HG03196 (cell line): ENCODE data around the gene TMEM250.

Experiments
- ATAC-seq: cut with Tn5 transposase; IDR thresholded peaks from one replicate; pipeline ENCODE4 v1.9.1; 2021; ENCODE audit not compliant: unreplicated experiment

TMEM250 gene

DNA sequence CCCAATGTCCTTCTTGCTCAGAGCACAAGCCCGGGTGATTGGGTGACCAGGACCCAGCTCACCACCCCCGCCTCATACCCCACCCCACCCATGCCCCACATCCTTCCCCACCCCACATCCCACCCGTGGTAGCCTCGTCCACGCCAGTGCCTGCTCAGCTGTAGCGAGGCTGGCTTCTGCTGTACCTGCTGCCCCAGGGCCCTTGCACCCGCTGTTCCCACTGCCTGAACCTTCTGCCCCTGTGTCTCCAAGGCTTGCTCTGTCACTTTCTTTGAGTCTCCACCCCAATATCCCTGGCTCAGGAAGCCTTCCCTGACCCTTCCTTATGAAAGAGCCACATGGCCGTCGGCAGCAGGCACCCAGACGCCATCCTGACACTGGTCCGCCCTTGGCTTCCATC lies 20.5 kb downstream of the TMEM250 start:
- ATAC-seq: no peak

DNA sequence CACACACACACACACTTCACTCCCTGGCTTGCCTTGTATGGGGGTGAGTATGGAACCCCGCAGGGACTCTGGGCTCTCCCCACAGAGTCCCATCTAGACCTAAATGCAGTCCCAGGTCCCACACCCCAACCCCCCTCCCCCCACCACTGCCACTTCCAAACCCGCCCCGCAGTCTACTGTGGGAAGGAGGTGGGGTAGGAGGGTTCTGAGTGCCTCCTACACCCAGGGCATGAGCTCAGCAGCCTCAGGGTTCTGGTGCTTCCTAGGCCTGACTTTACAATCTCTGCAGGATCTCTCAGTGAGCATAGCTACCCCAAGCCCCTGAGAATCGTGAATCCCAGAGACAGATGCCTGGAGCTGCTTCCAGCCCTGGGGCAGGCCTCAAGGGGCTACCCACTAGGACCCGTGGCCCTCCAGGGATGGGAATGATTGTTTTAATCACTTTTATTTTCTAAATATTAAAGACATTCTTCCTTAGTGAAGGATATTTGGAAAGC lies 22.1 kb downstream of the TMEM250 start:
- no peak for ATAC-seq

DNA sequence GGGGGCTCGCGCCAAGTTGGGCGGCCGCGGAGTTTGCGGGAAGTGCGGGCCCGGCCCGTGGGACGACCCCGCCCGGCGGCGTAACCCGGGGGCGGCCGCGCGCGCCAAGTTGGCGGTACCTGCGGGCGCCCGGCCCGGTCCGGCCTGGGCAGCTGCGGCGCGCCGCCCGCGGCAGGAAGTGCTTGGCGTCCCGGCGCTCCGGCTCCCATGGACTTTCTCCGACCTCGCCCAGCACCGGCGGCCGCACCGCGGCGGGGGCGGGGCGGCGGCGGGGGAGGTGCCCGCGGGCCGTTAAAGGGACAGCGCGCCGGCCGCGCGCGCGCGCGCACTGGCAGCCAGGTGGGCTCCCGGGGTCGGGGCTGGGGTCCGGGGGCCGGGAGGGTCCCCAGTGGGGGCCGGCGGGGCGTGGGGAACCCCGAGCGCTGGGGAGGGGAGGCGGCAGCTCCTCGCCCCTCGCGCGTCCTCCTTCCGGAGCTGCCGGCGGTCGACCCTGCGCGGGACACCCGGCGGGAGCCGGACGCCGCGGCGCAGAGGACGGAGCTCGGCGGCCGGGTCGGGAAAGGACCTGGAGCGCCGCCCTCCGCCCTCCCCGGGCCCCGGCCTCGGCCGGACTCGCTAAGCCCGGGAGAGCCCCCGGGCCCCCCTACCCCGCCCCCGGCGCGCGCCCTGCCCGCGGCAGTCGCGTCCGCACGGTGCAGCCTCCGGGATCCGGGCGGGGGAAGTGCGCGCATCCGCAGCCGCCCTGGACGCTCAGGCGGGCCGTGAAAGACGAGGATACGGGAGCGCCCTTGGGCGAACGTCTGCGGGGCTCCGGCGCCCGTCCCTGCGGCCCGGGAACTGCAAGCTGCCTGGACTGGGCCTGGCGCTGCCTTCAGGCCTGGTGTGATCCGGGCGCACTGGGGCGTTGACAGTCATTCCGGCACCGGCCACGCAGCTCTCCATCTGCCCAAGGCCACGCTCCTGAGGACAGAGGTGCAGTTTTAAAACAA lies 23.3 kb downstream of the TMEM250 start, which contains the start of gene NACC2:
Gene NACC2, minus strand, starts transcription at position 220 of the 989 bp plus-strand sequence. CDS start 44,768 bp downstream, outside the sequence.
- ATAC-seq: no peak

DNA sequence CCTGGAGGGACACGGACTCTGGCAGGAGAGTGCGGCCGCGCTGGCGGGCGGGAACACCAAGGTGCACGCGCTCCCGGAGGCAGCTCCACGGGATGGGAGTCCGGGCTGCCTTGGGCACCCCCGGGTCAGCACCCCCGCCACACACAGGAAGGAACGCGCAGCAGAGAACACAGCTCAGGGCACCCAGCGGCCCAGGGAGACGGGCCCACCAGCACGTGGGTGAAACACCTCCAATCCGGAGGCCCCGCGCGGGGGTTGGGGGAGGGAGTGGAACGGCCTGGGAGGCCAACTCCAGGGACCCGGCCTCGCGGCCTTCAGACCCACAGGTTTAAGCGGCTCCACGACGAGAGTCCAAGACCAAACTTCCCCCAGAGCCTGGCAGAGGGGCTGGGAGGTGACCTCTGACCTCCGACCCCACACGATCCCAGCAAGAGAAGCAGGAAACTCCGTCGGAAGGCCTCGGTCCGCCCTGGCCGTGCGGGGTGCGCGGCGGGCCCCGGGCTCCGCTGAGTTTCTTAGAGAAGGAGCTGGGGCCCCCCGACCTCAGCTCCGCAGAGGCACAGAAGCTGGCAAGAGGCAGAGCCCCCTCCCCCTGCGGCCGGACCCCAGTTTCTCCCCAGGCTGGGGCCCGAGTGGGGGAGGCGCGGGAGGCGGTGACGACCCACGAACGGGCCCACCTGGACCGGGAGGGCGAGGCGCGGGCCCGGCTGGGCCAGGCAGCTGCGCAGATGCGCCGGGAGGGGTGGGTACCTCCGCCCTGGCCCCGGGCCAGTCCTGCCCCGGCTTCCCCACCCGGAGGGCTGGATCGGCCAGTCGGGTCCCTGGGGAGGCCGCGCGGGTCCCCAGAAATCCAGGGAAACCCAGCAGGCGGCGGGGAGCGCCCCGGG lies 24.4 kb downstream of the TMEM250 start:
- ATAC-seq: no peak

DNA sequence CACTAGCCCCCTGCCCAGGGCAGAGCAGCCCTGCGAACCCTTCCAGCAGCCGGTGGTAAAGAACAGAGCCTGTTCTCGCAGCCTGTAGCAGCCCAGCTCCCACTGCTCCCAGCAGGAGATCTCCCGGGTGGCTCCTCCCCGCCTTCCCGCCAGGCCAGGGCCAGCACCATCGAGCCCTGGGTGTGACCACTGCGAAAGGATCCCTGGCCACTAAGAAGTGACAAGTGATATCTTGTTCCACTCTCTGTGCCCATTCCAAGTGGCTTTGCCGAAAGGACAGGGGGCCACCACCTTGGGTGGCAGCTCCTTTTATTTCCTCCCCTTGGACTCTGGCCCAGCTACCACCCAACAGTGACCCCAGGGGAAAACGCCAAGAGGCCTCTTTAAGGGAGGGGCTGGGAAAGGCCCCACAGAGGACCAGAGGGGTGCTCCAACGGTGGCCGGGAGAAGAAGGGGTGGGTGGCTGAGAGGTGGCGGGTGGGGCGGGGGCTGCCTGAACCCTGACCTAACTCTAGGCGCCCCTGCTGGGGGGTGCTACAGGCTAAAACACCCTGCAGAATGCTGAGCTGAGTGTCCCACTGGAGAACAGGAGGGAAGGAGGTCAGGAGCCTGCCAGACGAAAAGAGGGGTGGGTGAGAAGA lies 25.2 kb downstream of the TMEM250 start:
- ATAC-seq: no peak

DNA sequence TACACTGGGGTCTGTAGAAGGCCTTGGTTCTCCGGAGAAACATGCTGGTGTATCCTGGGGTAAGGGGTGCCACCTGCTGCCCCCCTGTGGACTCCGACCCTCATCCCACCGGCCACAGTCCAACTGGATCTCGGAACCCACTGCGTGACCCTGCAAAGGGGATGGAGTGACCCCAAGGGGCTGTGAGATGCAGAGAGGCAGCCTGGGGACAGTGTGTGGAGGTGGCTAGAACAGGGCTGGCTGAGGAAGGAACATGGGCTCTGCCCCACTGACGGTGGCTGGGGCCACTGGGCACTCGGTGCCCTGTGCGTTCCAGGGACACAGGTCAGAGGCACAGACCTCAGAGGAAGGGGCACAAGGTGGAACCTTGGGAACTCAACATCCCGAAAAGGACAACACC lies 25.9 kb downstream of the TMEM250 start:
- ATAC-seq: no peak

DNA sequence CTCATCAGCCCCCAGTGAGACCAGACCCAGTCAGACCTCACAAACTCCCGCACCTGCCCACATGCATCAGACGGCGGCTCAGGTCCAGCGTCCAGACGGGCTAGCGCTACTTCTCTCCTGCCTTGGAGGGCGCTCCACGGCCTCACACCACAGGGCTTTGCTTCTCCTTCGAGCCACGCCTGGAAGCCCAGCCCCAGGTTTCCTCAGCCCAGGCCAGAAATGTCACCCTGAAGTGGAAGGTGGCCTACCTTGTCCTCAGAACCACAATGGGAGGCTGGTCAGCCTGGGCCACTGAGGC lies 26.4 kb downstream of the TMEM250 start:
- no peak for ATAC-seq

DNA sequence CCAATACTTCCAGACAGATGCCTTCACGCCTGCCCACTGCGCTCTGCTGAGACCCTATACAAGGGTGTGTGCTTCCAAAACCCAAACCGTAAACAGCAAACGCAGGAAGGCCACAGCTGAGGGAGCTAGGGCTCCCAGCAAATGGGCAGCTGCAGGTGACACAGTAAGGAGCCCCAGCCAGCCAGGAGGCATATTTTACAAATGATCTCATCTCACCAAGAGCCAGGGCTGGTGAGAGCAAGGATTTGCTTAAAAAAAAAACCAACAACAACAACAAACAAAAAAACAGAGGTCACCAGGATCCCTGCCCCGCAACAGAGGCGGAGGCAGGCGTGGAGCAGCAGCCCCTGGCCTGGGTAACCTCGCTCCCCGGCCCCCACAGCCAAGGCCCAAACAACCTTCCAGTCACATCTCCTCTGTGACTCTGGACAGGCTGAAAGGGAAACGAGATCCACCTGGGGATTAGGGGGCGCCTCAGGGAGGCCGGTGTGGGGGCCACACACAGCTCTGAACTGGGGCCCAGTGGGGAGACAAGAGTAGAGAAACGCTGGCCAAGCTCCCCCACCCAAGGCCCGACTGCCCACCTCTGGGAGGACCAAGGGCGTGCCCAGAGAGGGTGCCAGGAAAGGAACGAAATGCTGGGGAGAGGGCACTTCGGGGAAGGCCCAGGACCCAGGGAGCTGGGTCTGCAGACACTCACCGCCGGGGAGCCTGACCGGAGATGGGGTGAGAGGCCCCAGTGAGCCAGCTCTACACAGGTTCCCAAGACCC lies 26.9 kb downstream of the TMEM250 start:
- ATAC-seq: no peak

DNA sequence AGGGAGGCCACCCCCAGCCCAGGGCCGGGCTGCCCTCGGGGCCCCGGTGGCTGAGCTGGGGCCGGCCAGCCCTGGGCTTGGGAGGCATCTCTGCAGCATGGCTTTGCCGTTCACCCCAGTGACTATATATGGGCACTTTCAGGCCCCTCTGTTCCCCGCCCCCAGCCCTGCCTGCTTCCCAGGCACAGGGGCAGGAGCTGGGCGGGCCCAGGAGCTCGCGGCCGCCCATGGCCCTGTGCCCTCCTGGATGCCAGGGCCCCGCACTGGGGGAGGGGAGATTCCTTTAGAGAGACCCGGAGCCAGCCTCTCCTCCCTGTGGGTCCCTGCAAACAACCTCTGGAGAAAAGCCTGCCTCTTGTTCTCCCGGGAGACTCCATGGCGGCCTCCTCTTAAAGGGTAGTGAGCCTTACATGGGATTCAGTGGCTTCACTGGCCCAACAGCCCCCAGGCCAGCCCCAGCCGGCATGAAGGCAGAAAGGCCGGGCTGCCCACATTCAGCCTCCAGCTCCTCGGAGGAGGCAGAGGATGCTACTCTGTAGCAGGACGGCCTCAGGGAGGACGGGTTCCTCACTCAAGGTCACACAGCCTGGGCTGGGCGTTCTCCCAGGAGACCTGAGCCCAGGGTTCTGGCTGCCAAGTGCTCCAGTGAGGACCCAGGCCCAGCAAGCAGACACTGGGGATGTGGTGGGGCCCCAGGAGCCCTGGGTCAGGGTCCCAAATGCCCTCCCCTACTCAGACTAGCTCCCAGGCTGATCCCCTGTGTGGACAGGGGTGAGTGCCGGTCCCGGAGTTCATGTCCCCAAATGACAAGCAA lies 27.7 kb downstream of the TMEM250 start:
- no peak for ATAC-seq

DNA sequence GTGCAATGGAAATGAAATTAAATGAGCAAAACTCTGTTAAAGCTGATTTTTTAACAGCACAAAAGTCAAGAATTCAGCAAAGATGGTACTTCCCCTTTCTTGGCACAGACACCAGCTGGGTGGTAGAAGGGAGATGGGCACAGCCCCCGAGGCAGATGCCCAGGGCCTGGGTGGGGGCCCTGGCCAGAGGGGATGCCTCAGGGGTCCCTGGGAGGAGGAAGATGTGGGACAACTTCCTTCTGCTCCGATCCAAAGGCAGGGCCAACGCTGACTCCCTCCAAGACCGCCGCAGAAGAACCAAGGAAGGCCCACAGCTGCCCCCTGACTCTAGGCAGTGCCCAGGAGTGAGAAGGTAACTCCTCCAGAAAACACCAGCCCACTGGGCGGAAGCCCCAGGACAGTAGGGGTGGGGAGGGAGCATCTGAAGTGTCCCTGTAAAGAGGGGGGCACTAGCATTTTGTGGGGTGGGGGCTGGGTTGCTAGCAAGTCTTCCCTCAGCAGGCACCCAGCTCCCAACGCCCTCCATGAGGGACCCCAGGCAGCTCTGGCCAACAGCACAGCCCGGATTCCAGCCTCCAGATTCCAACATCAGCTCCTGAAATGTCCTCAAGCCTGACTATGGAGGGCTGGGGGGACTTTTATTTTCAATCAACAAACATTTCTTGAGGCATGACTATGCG lies 28.5 kb downstream of the TMEM250 start:
- no peak for ATAC-seq

DNA sequence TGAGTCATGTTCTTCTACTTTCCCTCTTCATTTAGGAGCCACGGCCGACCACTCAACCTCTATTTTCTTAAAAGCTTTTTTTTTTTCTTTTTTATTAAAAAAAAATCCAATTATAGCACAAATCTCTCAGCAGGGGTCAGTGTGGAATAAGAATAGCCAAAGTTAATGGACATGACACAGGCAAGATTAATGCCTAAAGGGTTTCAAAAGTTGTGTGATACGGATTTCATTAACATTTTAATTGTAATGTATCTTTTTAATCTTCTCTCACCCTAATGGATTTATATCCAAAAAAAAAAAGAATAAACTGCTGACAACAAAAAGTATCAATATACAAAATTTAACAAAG lies 29.0 kb downstream of the TMEM250 start:
- ATAC-seq: no peak

DNA sequence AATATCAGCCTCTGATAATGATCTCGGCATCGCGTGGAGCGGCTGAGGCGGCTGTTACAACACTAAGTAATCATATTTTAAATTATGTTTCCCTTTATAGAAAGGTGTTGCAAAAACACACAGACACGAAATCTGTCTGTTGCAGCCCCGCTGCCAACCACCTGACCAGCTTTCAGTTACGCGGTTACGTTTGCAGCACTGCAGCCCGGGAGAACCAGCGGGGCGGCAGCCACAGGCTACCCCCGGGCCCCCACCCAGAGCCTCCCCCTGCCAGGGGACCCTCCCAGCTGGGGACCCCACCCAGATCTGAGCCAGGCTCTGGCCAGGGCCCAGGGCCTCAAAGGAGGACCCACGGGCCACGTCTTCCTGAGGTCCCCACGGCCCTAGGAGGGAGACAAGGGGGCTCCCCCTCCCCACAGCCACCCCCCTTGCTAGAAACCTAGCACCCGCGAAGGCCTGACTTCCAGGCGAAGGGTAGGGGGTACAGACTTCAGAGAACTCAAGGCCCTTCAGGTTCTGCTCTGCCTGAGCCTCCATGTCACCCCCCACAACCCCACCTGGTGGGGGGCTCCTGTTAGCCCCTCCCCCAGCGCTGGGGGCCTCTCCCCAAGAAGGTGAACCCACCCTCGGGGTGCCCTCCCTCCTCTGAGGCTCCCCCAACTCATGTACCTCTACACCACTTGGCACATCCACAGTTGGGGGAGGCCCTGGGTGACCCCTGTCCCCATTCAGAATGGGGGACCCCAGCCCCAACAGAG lies 29.6 kb downstream of the TMEM250 start:
- no peak for ATAC-seq

DNA sequence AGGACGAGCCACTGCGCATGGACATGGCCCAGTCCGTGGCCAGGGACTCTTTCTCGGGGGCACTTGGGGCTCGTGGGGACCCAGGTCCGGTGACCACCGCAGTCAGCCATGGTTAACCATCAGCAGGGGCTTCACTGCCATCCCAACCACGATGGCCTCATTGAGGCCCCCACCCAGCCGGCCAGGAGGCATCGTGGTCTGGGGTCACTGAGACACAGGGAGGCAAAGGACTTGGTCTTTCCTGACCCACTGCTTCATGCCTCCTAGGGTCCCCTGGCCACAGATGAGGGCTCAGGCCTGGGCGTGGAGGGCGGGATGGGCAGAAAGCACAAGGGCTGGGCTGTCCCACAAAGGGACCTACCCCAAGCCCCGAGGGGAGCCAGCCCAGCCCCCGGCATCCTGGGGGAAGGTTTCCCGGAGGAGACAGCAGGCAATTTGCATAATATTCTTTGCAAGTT lies 30.2 kb downstream of the TMEM250 start:
- no peak for ATAC-seq

DNA sequence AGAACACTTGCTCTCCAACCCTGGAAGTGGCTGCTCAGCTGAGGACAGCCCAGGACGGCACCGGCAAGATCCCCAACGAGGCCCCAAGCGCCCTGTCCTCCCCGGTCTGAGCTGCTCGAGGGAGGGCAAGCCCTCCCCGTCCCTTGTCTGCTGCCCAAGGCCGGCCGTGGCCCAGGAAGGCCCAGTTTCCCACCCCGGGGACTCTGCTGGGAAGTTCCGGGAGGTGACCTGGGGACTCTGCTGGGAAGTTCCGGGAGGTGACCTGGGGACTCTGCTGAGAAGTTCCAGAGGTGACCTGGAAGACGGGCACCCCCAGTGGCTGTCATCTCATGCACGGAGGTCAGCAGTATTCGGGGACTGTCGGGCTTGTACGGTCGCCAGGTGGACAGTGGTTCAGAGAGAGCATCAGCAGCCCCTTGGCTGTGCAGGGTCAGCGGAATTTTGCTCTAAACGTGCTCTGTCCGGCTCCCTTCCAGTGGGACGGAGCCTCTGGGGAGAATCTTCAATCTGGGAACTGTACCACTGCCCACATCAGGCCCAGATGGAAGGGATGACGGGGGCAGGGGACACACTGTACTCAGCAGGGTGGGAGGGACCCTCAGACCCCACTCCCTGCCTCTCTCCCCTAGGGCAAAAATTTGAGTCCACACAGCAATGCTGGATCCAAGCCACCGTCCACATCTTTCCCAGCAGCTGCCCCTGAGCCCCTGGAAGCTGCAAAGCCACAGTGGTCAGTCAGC lies 30.8 kb downstream of the TMEM250 start:
- no peak for ATAC-seq

DNA sequence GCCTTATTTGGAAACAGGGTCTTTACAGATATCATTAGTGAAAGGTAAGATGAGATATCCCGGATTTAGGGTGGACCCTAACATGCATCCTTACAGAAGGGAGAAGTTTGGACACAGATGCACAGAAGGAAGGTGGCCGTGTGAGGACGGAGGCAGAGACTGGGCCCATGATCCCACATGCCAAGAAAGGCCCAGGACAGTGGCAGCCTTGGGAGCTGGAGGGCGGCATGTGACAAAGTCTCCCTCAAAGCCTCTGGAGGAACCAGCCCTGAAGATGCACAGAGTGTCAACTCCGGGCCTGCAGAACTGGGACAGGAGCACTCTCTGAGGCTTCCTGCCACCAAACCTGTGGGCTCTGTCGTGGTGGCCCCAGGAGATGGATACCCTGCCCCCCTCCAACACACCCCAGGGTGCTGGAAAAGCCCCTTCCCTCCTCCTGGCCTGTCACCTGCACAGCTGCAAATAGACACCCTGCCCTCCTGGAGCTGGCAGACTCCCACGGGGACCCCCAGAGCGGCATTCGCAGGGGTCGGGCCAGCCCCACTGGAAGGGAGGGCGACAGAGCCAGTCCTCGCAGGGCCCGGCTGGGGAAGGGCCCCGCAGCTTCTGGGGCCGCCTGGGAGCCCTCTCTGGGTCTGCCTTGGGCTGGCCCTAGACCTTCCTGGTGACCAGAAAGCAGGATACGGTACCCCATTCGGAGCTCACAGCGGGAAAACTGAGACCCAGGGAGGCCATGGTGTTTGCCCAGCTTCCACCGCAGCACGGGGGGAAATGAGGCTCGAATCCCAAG lies 31.5 kb downstream of the TMEM250 start:
- ATAC-seq: no peak

DNA sequence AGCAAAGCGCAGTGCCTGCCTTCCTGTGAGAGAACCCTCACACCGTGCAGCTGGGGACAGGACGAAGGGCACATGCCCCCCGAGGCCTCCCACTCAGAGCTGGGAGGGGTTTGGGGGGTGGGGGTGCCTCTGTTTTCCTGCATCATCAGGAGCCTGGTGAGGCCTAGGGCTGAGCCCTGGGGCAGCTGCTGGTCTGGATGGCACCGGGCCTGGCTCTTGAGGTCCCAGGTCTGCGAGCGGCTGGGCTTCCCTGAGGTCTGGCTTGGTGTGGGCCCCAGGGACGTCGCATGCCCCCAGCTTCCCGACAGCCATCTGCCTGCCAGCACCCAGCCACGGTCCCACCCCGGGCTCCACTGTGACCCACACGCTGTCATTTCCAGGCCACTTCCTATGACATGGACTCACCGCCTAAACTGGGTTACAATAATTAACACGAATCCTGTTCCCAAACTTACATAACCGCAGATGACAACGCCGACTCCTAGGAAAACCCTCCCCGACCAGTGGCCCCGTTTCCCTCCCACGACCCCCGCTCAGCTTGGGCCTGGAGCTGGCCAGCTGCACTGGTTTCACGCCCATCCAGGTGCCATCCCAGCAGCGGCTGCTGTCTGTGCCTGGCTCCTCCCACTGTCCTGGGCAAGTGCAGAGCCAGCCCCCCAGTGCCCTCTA lies 32.3 kb downstream of the TMEM250 start:
- no peak for ATAC-seq
